ENCODE measurements around the gene APRT.

DNA sequence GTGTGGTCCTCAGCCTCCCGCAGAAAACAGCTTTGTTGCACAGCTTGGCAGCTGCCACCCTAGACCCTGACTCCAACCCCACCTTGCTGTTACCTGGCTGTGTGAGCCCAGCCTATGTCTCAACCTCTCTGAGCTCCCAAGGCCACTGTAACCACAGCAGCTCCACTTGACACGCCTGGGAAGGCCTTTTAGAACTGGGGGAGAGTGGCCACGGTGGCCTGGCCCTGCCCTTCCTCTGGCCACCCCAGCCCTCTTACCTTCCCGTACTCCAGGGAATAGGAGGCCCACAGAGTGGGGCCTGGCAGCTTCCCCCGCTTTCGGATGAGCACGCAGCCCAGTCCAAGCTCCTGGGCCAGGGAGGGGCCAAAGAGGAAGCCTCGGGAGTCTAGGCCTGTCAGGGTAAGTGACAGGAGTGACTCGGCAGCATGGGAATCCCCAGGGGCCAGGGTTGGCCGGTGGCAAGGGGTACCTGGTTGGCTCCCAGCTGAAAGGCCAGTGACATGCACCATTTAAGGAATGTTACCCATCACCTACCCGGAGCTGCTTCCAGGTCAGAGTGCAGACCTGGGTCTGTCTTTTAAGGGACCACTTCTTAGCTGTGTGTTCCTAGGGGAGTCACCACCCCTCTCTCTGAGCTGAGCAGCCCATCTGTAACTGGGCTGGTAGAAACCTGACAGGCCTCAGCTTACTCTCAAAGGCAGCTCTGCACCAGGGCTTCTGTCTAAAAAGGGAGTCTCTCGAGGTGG, 1.4 kb downstream of the APRT start:
- TF ChIP-seq, protein P1, sequence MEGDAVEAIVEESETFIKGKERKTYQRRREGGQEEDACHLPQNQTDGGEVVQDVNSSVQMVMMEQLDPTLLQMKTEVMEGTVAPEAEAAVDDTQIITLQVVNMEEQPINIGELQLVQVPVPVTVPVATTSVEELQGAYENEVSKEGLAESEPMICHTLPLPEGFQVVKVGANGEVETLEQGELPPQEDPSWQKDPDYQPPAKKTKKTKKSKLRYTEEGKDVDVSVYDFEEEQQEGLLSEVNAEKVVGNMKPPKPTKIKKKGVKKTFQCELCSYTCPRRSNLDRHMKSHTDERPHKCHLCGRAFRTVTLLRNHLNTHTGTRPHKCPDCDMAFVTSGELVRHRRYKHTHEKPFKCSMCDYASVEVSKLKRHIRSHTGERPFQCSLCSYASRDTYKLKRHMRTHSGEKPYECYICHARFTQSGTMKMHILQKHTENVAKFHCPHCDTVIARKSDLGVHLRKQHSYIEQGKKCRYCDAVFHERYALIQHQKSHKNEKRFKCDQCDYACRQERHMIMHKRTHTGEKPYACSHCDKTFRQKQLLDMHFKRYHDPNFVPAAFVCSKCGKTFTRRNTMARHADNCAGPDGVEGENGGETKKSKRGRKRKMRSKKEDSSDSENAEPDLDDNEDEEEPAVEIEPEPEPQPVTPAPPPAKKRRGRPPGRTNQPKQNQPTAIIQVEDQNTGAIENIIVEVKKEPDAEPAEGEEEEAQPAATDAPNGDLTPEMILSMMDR (IDR thresholded peaks at IDR 0.05), result no peak
- TF ChIP-seq POLR2A (IDR thresholded peaks at IDR 0.05), result no peak
